GM23338 (cell line): ENCODE measurements around the gene CERS5. TPM values are rescaled to one million over a fixed set of nuclear protein-coding genes. Genes with fewer than 3 reads are reported as not detected.

ENCODE experiments used
- ATAC-seq: fragments of 200-7000 bp; cut with Tn5 transposase; 3 replicates; pipeline ENCODE4 v1.9.1; 2020
- DNase-seq: peaks from one replicate; pipeline ENCODE4 v3.0.0-alpha.2; 2015; ENCODE audit warnings: low spot score
- H2AFZ ChIP-seq: fragments of 200-600 bp; sonication (generic); 2 replicates; pipeline ENCODE4 v1.8.0; 2016; ENCODE audit warnings: antibody characterized with exemption, mild to moderate bottlenecking, moderate library complexity
- H3F3A ChIP-seq: fragments of 200-600 bp; sonication (generic); replicated peaks from 2 replicates; pipeline ENCODE4 v1.8.0; 2017; ENCODE audit warnings: antibody characterized with exemption, mixed run types, low read depth
- H3K27ac ChIP-seq: fragments of 200-600 bp; sonication (generic); 2 replicates; pipeline ENCODE4 v1.6.1; 2016; ENCODE audit warnings: low read depth
- H3K27me3 ChIP-seq: fragments of 200-600 bp; sonication (generic); 2 replicates; pipeline ENCODE4 v1.8.0; 2016; ENCODE audit warnings: mild to moderate bottlenecking, mixed run types, moderate library complexity; ENCODE audit not compliant: insufficient read depth
- H3K36me3 ChIP-seq: fragments of 200-600 bp; sonication (generic); 2 replicates; pipeline ENCODE4 v1.8.0; 2016; ENCODE audit warnings: mild to moderate bottlenecking; ENCODE audit not compliant: insufficient read depth
- H3K4me1 ChIP-seq: fragments of 200-600 bp; sonication (generic); 2 replicates; pipeline ENCODE4 v1.8.0; 2016; ENCODE audit warnings: mild to moderate bottlenecking, moderate library complexity; ENCODE audit not compliant: insufficient read depth
- H3K4me2 ChIP-seq: fragments of 200-600 bp; sonication (generic); 2 replicates; pipeline ENCODE4 v1.7.1; 2017; ENCODE audit warnings: mixed run types
- H3K4me3 ChIP-seq: fragments of 200-600 bp; sonication (generic); 2 replicates; pipeline ENCODE4 v1.6.1; 2016; ENCODE audit warnings: mixed run types
- H3K79me2 ChIP-seq: fragments of 200-600 bp; sonication (generic); replicated peaks from 2 replicates; pipeline ENCODE4 v1.8.0; 2017; ENCODE audit warnings: mild to moderate bottlenecking; ENCODE audit not compliant: insufficient read depth
- H3K9me2 ChIP-seq: fragments of 200-600 bp; sonication (generic); 2 replicates; pipeline ENCODE4 v1.8.0; 2017; ENCODE audit not compliant: insufficient read depth
- H4K20me1 ChIP-seq: fragments of 200-600 bp; sonication (generic); replicated peaks from 2 replicates; pipeline ENCODE4 v1.8.0; 2017; ENCODE audit warnings: mild to moderate bottlenecking; ENCODE audit not compliant: insufficient read depth
- H3K27ac Mint-ChIP-seq: 2 replicates; pipeline ENCODE4 v1.8.0; 2020; ENCODE audit warnings: inconsistent platforms, mild to moderate bottlenecking, moderate library complexity, mixed read lengths
- H3K27me3 Mint-ChIP-seq: 3 replicates; pipeline ENCODE4 v1.8.0; 2022; ENCODE audit warnings: low read depth, mild to moderate bottlenecking, moderate library complexity, mixed read lengths, inconsistent platforms; ENCODE audit not compliant: insufficient read depth, poor library complexity
- H3K36me3 Mint-ChIP-seq: 3 replicates; pipeline ENCODE4 v1.8.0; 2021; ENCODE audit warnings: low read depth, mild to moderate bottlenecking, inconsistent platforms, moderate library complexity, mixed read lengths
- H3K4me1 Mint-ChIP-seq: 3 replicates; pipeline ENCODE4 v1.8.0; 2020; ENCODE audit warnings: mild to moderate bottlenecking, inconsistent platforms, mixed read lengths
- H3K4me3 Mint-ChIP-seq: 3 replicates; pipeline ENCODE4 v1.8.0; 2021; ENCODE audit warnings: moderate library complexity, mild to moderate bottlenecking, inconsistent platforms, mixed read lengths
- H3K9me3 Mint-ChIP-seq: 3 replicates; pipeline ENCODE4 v1.8.0; 2020; ENCODE audit warnings: moderate library complexity, mild to moderate bottlenecking, inconsistent platforms, mixed read lengths
- CREB1 ChIP-seq: fragments of 250-450 bp; sonication (Bioruptor Pico); IDR thresholded peaks from 2 replicates; pipeline ENCODE4 v1.5.0; 2020; ENCODE audit warnings: low read depth, mild to moderate bottlenecking, moderate library complexity
- EZH2 ChIP-seq: fragments of 200-600 bp; sonication (generic); IDR thresholded peaks from one replicate; pipeline ENCODE4 v1.8.0; 2017; ENCODE audit warnings: antibody characterized with exemption, mild to moderate bottlenecking, low read depth; ENCODE audit not compliant: unreplicated experiment
- EZH2phosphoT487 ChIP-seq: fragments of 200-600 bp; sonication (generic); IDR thresholded peaks from one replicate; pipeline ENCODE4 v1.8.1; 2018; ENCODE audit warnings: antibody characterized with exemption; ENCODE audit not compliant: unreplicated experiment
- JUNB ChIP-seq: IDR thresholded peaks from one replicate; pipeline ENCODE4 v1.6.1; 2016; ENCODE audit warnings: antibody characterized with exemption; ENCODE audit not compliant: unreplicated experiment
- NANOG ChIP-seq: IDR thresholded peaks from 2 replicates; pipeline ENCODE4 v1.6.1; 2016; ENCODE audit warnings: antibody characterized with exemption, borderline replicate concordance
- POLR2AphosphoS5 ChIP-seq: IDR thresholded peaks from 2 replicates; pipeline ENCODE4 v1.6.1; 2016; ENCODE audit warnings: antibody characterized with exemption, low read depth
- STAT1 ChIP-seq: IDR thresholded peaks from one replicate; pipeline ENCODE4 v1.6.1; 2016; ENCODE audit warnings: antibody characterized with exemption; ENCODE audit not compliant: unreplicated experiment
- ZNF114 ChIP-seq: fragments of 250-450 bp; sonication (Bioruptor Pico); IDR thresholded peaks from 2 replicates; pipeline ENCODE4 v1.5.0; 2020; ENCODE audit warnings: mild to moderate bottlenecking, moderate library complexity
- ZNF331 ChIP-seq: fragments of 250-450 bp; sonication (Bioruptor Pico); IDR thresholded peaks from 2 replicates; pipeline ENCODE4 v1.5.0; 2020; ENCODE audit warnings: low read depth, mild to moderate bottlenecking, moderate library complexity
- polyA plus RNA-seq: library from polyadenylated mRNA; unstranded; fragments of >200 nt; fragmentation: Nextera tagmentation; extraction: Ambion mirVana; gene quantifications from 2 replicates; pipeline ENCODE4 v1.2.1, GENCODE V29; 2016
- total RNA-seq: library from RNA; depleted of rRNA; stranded (reverse); fragments of >200 nt; shearing (Covaris generic); gene quantifications from 2 replicates; pipeline ENCODE4 v1.2.3, GENCODE V29; 2014
- TF ChIP-seq, protein P1 (sequence below): fragments of 250-450 bp; sonication (Bioruptor Pico); IDR thresholded peaks from 2 replicates; pipeline ENCODE4 v1.5.0; 2020; ENCODE audit warnings: mild to moderate bottlenecking, moderate library complexity
- TF ChIP-seq, protein P2 (sequence below): IDR thresholded peaks from 2 replicates; pipeline ENCODE4 v1.6.1; 2016; ENCODE audit warnings: antibody characterized with exemption
- TF ChIP-seq, protein P3 (sequence below), 2 experiments: fragments of 200-600 bp in 1 of 2; sonication (generic) in 1 of 2; conservative IDR thresholded peaks; 2 replicates each; pipeline versions ENCODE4 v1.5.1 to v1.6.1; 2016 to 2017; ENCODE audit warnings: antibody characterized with exemption in 2 of 2, low read depth in 2 of 2, mild to moderate bottlenecking in 2 of 2, moderate library complexity in 1 of 2
- TF ChIP-seq, protein P4 (sequence below): IDR thresholded peaks from one replicate; pipeline ENCODE4 v1.6.1; 2018; ENCODE audit warnings: antibody characterized with exemption; ENCODE audit not compliant: unreplicated experiment

CERS5 gene
- total and polyA plus RNA-seq, 2 experiments from 2014 or later, result 42.7 to 56.5 TPM

DNA sequence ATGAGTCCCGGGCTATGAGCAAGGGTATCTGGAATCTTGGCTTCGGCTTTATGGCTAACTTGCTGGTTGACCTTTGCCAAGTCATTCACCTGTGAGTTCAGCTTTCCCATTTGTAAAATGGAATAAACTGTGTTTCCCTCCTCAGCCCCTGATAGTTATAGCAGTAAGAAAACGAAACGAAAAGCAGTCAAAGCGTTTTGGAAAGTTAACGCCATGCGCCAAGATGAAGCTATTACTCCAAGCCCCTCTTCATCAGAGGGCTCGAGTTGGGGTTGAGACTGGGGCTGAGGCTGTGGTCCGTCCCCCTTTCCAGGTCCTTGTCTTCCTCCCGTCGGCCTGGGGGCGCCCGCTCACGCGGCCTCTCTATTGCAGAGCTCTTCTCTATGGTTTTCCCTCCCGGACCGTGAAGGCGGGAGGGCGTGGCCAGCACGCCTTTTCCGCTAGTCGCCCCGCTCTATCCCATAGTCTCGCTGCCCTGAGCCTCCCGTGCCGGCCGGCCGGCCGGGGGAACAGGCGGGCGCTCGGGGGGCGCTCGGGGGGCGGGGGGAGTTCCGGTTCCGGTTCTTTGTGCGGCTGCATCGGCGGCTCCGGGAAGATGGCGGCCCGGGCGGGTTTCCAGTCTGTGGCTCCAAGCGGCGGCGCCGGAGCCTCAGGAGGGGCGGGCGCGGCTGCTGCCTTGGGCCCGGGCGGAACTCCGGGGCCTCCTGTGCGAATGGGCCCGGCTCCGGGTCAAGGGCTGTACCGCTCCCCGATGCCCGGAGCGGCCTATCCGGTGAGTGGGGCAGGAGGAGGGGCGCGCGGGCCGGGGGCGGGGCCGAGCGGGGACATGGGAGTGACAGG, 82.2 kb downstream of the CERS5 start, which contains the start of gene SMARCD1:
SMARCD1 (plus strand) TSS at position 568 of the 840 bp plus-strand sequence; CDS start at position 596, 28 bp downstream.
- Histone ChIP-seq H3K9me2 (no peaks in the 10 kb centered on the region), H3K27ac (peak within 1 kb of the TSS; percentile 92), H4K20me1 (peaks cover 15% of the 10 kb centered on the region), H3K4me2 (peak within 1 kb of the TSS; percentile 91), H3F3A (peaks cover 29% of the 10 kb centered on the region), H3K36me3 (peaks cover 29% of the 10 kb centered on the region), H3K4me3 (peak within 1 kb of the TSS; percentile 58), H2AFZ (peak within 1 kb of the TSS; percentile 81; the same call in 1 of the 2 replicates), H3K4me1 (peaks cover 5% of the 10 kb centered on the region), H3K79me2 (peaks cover 27% of the 10 kb centered on the region), H3K27me3 (peaks cover 20% of the 10 kb centered on the region)
- H3K9me3 Mint-ChIP-seq, result no peaks in the 10 kb centered on the region; the same call in 2 of the 3 replicates
- H3K36me3 Mint-ChIP-seq, result peaks cover 45% of the 10 kb centered on the region
- H3K4me1 Mint-ChIP-seq, result peaks cover 30% of the 10 kb centered on the region
- H3K27me3 Mint-ChIP-seq, result peaks cover 7% of the 10 kb centered on the region
- TF ChIP-seq, protein P1, sequence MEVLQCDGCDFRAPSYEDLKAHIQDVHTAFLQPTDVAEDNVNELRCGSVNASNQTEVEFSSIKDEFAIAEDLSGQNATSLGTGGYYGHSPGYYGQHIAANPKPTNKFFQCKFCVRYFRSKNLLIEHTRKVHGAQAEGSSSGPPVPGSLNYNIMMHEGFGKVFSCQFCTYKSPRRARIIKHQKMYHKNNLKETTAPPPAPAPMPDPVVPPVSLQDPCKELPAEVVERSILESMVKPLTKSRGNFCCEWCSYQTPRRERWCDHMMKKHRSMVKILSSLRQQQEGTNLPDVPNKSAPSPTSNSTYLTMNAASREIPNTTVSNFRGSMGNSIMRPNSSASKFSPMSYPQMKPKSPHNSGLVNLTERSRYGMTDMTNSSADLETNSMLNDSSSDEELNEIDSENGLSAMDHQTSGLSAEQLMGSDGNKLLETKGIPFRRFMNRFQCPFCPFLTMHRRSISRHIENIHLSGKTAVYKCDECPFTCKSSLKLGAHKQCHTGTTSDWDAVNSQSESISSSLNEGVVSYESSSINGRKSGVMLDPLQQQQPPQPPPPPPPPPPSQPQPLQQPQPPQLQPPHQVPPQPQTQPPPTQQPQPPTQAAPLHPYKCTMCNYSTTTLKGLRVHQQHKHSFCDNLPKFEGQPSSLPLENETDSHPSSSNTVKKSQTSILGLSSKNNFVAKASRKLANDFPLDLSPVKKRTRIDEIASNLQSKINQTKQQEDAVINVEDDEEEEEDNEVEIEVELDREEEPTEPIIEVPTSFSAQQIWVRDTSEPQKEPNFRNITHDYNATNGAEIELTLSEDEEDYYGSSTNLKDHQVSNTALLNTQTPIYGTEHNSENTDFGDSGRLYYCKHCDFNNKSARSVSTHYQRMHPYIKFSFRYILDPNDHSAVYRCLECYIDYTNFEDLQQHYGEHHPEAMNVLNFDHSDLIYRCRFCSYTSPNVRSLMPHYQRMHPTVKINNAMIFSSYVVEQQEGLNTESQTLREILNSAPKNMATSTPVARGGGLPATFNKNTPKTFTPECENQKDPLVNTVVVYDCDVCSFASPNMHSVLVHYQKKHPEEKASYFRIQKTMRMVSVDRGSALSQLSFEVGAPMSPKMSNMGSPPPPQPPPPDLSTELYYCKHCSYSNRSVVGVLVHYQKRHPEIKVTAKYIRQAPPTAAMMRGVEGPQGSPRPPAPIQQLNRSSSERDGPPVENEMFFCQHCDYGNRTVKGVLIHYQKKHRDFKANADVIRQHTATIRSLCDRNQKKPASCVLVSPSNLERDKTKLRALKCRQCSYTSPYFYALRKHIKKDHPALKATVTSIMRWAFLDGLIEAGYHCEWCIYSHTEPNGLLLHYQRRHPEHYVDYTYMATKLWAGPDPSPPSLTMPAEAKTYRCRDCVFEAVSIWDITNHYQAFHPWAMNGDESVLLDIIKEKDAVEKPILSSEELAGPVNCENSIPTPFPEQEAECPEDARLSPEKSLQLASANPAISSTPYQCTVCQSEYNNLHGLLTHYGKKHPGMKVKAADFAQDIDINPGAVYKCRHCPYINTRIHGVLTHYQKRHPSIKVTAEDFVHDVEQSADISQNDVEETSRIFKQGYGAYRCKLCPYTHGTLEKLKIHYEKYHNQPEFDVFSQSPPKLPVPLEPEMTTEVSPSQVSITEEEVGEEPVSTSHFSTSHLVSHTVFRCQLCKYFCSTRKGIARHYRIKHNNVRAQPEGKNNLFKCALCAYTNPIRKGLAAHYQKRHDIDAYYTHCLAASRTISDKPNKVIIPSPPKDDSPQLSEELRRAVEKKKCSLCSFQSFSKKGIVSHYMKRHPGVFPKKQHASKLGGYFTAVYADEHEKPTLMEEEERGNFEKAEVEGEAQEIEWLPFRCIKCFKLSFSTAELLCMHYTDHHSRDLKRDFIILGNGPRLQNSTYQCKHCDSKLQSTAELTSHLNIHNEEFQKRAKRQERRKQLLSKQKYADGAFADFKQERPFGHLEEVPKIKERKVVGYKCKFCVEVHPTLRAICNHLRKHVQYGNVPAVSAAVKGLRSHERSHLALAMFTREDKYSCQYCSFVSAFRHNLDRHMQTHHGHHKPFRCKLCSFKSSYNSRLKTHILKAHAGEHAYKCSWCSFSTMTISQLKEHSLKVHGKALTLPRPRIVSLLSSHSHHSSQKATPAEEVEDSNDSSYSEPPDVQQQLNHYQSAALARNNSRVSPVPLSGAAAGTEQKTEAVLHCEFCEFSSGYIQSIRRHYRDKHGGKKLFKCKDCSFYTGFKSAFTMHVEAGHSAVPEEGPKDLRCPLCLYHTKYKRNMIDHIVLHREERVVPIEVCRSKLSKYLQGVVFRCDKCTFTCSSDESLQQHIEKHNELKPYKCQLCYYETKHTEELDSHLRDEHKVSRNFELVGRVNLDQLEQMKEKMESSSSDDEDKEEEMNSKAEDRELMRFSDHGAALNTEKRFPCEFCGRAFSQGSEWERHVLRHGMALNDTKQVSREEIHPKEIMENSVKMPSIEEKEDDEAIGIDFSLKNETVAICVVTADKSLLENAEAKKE, result no peak
- TF ChIP-seq, protein P2, sequence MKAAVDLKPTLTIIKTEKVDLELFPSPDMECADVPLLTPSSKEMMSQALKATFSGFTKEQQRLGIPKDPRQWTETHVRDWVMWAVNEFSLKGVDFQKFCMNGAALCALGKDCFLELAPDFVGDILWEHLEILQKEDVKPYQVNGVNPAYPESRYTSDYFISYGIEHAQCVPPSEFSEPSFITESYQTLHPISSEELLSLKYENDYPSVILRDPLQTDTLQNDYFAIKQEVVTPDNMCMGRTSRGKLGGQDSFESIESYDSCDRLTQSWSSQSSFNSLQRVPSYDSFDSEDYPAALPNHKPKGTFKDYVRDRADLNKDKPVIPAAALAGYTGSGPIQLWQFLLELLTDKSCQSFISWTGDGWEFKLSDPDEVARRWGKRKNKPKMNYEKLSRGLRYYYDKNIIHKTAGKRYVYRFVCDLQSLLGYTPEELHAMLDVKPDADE, result no peak
- TF ChIP-seq ZNF331, result no peak
- no peak for TF ChIP-seq EZH2
- TF ChIP-seq JUNB, result no peak
- peak; percentile 39 for TF ChIP-seq POLR2AphosphoS5
- TF ChIP-seq NANOG, result no peak
- no peak for TF ChIP-seq EZH2phosphoT487
- peak; percentile 63 for TF ChIP-seq CREB1
- TF ChIP-seq STAT1, result no peak
- TF ChIP-seq, protein P3, sequence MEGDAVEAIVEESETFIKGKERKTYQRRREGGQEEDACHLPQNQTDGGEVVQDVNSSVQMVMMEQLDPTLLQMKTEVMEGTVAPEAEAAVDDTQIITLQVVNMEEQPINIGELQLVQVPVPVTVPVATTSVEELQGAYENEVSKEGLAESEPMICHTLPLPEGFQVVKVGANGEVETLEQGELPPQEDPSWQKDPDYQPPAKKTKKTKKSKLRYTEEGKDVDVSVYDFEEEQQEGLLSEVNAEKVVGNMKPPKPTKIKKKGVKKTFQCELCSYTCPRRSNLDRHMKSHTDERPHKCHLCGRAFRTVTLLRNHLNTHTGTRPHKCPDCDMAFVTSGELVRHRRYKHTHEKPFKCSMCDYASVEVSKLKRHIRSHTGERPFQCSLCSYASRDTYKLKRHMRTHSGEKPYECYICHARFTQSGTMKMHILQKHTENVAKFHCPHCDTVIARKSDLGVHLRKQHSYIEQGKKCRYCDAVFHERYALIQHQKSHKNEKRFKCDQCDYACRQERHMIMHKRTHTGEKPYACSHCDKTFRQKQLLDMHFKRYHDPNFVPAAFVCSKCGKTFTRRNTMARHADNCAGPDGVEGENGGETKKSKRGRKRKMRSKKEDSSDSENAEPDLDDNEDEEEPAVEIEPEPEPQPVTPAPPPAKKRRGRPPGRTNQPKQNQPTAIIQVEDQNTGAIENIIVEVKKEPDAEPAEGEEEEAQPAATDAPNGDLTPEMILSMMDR (conservative IDR thresholded peaks at IDR 0.05; ENCODE audit: low read depth in 2 of 2), result peak; percentile 65 to 74
- TF ChIP-seq ZNF114 (CRISPR knock-in tag), result no peak
- TF ChIP-seq, protein P4, sequence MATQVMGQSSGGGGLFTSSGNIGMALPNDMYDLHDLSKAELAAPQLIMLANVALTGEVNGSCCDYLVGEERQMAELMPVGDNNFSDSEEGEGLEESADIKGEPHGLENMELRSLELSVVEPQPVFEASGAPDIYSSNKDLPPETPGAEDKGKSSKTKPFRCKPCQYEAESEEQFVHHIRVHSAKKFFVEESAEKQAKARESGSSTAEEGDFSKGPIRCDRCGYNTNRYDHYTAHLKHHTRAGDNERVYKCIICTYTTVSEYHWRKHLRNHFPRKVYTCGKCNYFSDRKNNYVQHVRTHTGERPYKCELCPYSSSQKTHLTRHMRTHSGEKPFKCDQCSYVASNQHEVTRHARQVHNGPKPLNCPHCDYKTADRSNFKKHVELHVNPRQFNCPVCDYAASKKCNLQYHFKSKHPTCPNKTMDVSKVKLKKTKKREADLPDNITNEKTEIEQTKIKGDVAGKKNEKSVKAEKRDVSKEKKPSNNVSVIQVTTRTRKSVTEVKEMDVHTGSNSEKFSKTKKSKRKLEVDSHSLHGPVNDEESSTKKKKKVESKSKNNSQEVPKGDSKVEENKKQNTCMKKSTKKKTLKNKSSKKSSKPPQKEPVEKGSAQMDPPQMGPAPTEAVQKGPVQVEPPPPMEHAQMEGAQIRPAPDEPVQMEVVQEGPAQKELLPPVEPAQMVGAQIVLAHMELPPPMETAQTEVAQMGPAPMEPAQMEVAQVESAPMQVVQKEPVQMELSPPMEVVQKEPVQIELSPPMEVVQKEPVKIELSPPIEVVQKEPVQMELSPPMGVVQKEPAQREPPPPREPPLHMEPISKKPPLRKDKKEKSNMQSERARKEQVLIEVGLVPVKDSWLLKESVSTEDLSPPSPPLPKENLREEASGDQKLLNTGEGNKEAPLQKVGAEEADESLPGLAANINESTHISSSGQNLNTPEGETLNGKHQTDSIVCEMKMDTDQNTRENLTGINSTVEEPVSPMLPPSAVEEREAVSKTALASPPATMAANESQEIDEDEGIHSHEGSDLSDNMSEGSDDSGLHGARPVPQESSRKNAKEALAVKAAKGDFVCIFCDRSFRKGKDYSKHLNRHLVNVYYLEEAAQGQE, result no peak
- H3K4me3 Mint-ChIP-seq, result peak within 1 kb of the TSS; percentile 89
- DNase-seq, result peak; percentile 97
- H3K27ac Mint-ChIP-seq, result peak within 1 kb of the TSS; percentile 91
- peak; percentile 86 for ATAC-seq
